Measurements from ENCODE around the gene DPH2. TPM values are rescaled to one million over a fixed set of nuclear protein-coding genes. Genes with fewer than 3 reads are reported as not detected.

DPH2 gene
- total RNA-seq, 1 donor from 2014 or later: 17.1 TPM

GRCh38 chr1:44000122-44000665 is 30.4 kb downstream of the DPH2 start:
- TF ChIP-seq CTCF (IDR thresholded peaks at IDR 0.05; ENCODE audit: unreplicated experiment): no peak
- H3K4me1 Mint-ChIP-seq (ENCODE audit: unreplicated experiment): no peaks in the 10 kb centered on the region
- H3K36me3 Mint-ChIP-seq (ENCODE audit: low read depth, unreplicated experiment): no peaks in the 10 kb centered on the region
- no peak overlapping the region for H3K27ac Mint-ChIP-seq (ENCODE audit: unreplicated experiment)
- no peaks in the 10 kb centered on the region for H3K9me3 Mint-ChIP-seq (ENCODE audit: unreplicated experiment)
- peaks cover 3% of the 10 kb centered on the region for H3K27me3 Mint-ChIP-seq (ENCODE audit: unreplicated experiment)
- no peak overlapping the region for H3K4me3 Mint-ChIP-seq (ENCODE audit: unreplicated experiment)
- DNase-seq (ENCODE audit: low spot score): no peak

DNA sequence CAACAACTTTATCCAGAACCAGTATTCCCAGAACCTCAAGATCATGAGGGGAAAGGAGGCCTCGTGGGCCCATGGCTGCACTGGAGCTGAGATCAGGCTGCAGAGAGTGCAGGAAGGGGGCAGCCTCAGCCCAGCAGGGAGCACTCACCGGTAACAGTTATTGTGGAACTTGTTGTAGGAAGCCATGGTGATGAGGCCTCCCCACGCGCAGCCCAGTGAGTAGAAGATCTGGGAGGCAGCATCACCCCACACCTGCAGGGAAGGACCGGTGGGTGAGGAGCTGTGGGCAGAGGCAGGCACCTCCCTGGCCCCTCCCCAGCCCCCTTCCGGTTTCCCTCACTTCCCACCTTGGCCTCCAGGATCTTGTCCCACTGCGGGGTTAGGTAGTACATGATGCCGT is 32.4 kb downstream of the DPH2 start:
- no peaks in the 10 kb centered on the region for H3K9me3 Mint-ChIP-seq (ENCODE audit: unreplicated experiment)

GRCh38 chr1:44002606-44003157 is 32.9 kb downstream of the DPH2 start:
- no peaks in the 10 kb centered on the region for H3K36me3 Mint-ChIP-seq (ENCODE audit: low read depth, unreplicated experiment)
- H3K4me3 Mint-ChIP-seq (ENCODE audit: unreplicated experiment): no peak overlapping the region
- peak; percentile 57 for TF ChIP-seq CTCF (IDR thresholded peaks at IDR 0.05; ENCODE audit: unreplicated experiment)
- H3K27ac Mint-ChIP-seq (ENCODE audit: unreplicated experiment): no peak overlapping the region
- DNase-seq (ENCODE audit: low spot score): no peak
- H3K4me1 Mint-ChIP-seq (ENCODE audit: unreplicated experiment): no peaks in the 10 kb centered on the region
- no peaks in the 10 kb centered on the region for H3K9me3 Mint-ChIP-seq (ENCODE audit: unreplicated experiment)
- H3K27me3 Mint-ChIP-seq (ENCODE audit: unreplicated experiment): peaks cover 7% of the 10 kb centered on the region

More for the DNA sequence above, 32.4 kb downstream of the DPH2 start:
- H3K27me3 Mint-ChIP-seq (ENCODE audit: unreplicated experiment): peaks cover 7% of the 10 kb centered on the region
- H3K27ac Mint-ChIP-seq (ENCODE audit: unreplicated experiment): no peak overlapping the region
- H3K4me1 Mint-ChIP-seq (ENCODE audit: unreplicated experiment): no peaks in the 10 kb centered on the region
- H3K4me3 Mint-ChIP-seq (ENCODE audit: unreplicated experiment): no peak overlapping the region
- no peak for TF ChIP-seq CTCF (IDR thresholded peaks at IDR 0.05; ENCODE audit: unreplicated experiment)
- DNase-seq (ENCODE audit: low spot score): no peak
- no peaks in the 10 kb centered on the region for H3K36me3 Mint-ChIP-seq (ENCODE audit: low read depth, unreplicated experiment)

DNA sequence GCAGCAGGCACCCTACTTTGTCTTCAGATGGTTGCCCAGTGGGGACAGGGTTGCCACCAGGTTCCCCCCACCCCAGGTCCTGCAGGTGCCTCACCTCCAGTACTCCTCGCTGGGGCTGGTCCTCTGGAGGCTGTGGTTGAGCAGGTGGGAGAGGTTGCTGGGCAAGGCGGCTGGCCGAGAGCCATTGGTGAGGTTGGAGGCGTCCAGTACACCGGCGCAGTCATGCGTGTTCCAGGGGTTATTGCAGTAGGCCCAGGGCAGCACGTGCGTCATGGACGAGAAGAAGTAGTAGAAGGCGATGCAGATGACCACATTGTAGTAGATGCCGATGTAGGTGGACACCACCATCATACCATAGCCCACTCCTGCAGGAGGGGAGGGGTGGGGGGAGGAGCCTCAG is 38.4 kb downstream of the DPH2 start:
- TF ChIP-seq CTCF (IDR thresholded peaks at IDR 0.05; ENCODE audit: unreplicated experiment): no peak
- H3K27ac Mint-ChIP-seq (ENCODE audit: unreplicated experiment): no peak overlapping the region
- H3K4me1 Mint-ChIP-seq (ENCODE audit: unreplicated experiment): no peaks in the 10 kb centered on the region
- no peaks in the 10 kb centered on the region for H3K36me3 Mint-ChIP-seq (ENCODE audit: low read depth, unreplicated experiment)
- DNase-seq (ENCODE audit: low spot score): no peak
- no peak overlapping the region for H3K4me3 Mint-ChIP-seq (ENCODE audit: unreplicated experiment)
- H3K9me3 Mint-ChIP-seq (ENCODE audit: unreplicated experiment): no peaks in the 10 kb centered on the region
- H3K27me3 Mint-ChIP-seq (ENCODE audit: unreplicated experiment): peaks cover 6% of the 10 kb centered on the region

DNA sequence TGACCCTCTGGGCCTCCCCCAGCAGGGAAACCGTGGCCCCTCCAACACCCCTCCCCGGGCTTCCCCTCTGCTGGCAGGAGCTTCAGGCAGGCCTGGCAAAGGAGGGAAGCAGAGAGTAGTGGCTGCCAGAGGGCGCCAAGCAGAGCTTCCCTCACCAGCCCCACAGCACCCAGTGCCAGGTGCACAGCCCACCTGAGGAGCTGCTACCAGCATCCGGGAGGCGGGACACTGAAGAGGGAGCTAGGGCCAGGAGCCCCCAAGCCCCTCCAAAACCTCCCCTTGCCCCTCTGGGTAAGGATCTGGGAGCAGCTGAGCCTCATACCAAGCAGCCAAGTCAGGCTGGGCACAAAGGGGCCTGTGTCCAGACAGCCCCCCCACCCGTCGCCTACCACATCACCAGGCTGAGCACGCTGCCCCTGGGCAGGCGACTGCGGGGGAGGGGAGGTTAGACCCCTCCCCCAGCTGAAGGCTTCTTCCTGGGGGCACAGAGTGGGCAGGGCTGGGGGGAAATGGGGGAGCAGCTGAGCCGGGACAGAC is 41.2 kb downstream of the DPH2 start:
- Mint-ChIP-seq H3K27ac (ENCODE audit: unreplicated experiment) (no peak overlapping the region), H3K36me3 (ENCODE audit: low read depth, unreplicated experiment) (no peaks in the 10 kb centered on the region), H3K9me3 (ENCODE audit: unreplicated experiment) (no peaks in the 10 kb centered on the region), H3K4me1 (ENCODE audit: unreplicated experiment) (no peaks in the 10 kb centered on the region), H3K4me3 (ENCODE audit: unreplicated experiment) (no peak overlapping the region), H3K27me3 (ENCODE audit: unreplicated experiment) (peaks cover 9% of the 10 kb centered on the region)
- DNase-seq (ENCODE audit: low spot score): no peak
- TF ChIP-seq CTCF (IDR thresholded peaks at IDR 0.05; ENCODE audit: unreplicated experiment): no peak

All from endothelial cell (in vitro differentiated cells).